ENCODE data around the gene ZRANB3. TPM values are rescaled to one million over a fixed set of nuclear protein-coding genes. Genes with fewer than 3 reads are reported as not detected.
A peak's percentile ranks its signal among the peaks of the same experiment; 100 is the strongest.

Gene ZRANB3
- total RNA-seq, 3 donors from 2014 or later, result 4.9 to 7.3 (median 5.0) TPM

GRCh38 chr2:135154962-135155361, 376.1 kb downstream of the ZRANB3 start:
- ATAC-seq, result no peak
- Histone ChIP-seq H3K36me3 (ENCODE audit: low read depth) (peaks cover 8% of the 10 kb centered on the region), H3K9me3 (no peaks in the 10 kb centered on the region), H3K4me3 (no peak overlapping the region), H3K4me1 (ENCODE audit: low read depth) (no peaks in the 10 kb centered on the region)
- DNase-seq, result no peak
- no peak for TF ChIP-seq CTCF (IDR thresholded peaks at IDR 0.05)
- intact Hi-C loops (cut with DNase I, micrococcal nuclease), result no loop called here

GRCh38 chr2:135152361-135152760, 378.7 kb downstream of the ZRANB3 start:
- no peak overlapping the region for H3K4me3 ChIP-seq
- intact Hi-C loops (cut with DNase I, micrococcal nuclease), result no loop called here
- TF ChIP-seq CTCF (IDR thresholded peaks at IDR 0.05), result no peak
- ATAC-seq (no peak), DNase-seq (no peak)
- no peaks in the 10 kb centered on the region for H3K4me1 ChIP-seq (ENCODE audit: low read depth)
- no peaks in the 10 kb centered on the region for H3K9me3 ChIP-seq
- H3K36me3 ChIP-seq (ENCODE audit: low read depth), result peaks cover 8% of the 10 kb centered on the region

GRCh38 chr2:135151615-135152014, 379.4 kb downstream of the ZRANB3 start:
- intact Hi-C loops (cut with DNase I, micrococcal nuclease), result no loop called here
- peaks cover 8% of the 10 kb centered on the region for H3K36me3 ChIP-seq (ENCODE audit: low read depth)
- no peaks in the 10 kb centered on the region for H3K4me1 ChIP-seq (ENCODE audit: low read depth)
- ATAC-seq (no peak), DNase-seq (no peak)
- H3K4me3 ChIP-seq, result no peak overlapping the region
- TF ChIP-seq CTCF (IDR thresholded peaks at IDR 0.05), result no peak
- H3K9me3 ChIP-seq, result no peaks in the 10 kb centered on the region

GRCh38 chr2:135150725-135151124, 380.3 kb downstream of the ZRANB3 start:
- peak; percentile 45 for ATAC-seq
- no peaks in the 10 kb centered on the region for H3K9me3 ChIP-seq
- H3K4me3 ChIP-seq, result no peak overlapping the region
- peaks cover 8% of the 10 kb centered on the region for H3K36me3 ChIP-seq (ENCODE audit: low read depth)
- no peaks in the 10 kb centered on the region for H3K4me1 ChIP-seq (ENCODE audit: low read depth)
- intact Hi-C loops (cut with DNase I, micrococcal nuclease), result no loop called here
- no peak for TF ChIP-seq CTCF (IDR thresholded peaks at IDR 0.05)
- DNase-seq, result no peak

GRCh38 chr2:135149251-135149650, 381.8 kb downstream of the ZRANB3 start:
- H3K9me3 ChIP-seq, result no peaks in the 10 kb centered on the region
- intact Hi-C loops (cut with DNase I, micrococcal nuclease), result no loop called here
- TF ChIP-seq CTCF (IDR thresholded peaks at IDR 0.05), result no peak
- ATAC-seq (no peak), DNase-seq (no peak)
- peaks cover 8% of the 10 kb centered on the region for H3K36me3 ChIP-seq (ENCODE audit: low read depth)
- H3K4me3 ChIP-seq, result no peak overlapping the region
- H3K4me1 ChIP-seq (ENCODE audit: low read depth), result no peaks in the 10 kb centered on the region

- Histone ChIP-seq H3K4me3 (no peak overlapping the region), H3K36me3 (ENCODE audit: low read depth) (no peaks in the 10 kb centered on the region)
- intact Hi-C loops (cut with DNase I, micrococcal nuclease), result no loop called here
These were observed 386.7 kb downstream of the ZRANB3 start for GRCh38 chr2:135144343-135144742.

More at GRCh38 chr2:135144343-135144742, 386.7 kb downstream of the ZRANB3 start:
- Histone ChIP-seq H3K9me3 (peaks cover 17% of the 10 kb centered on the region), H3K4me1 (ENCODE audit: low read depth) (no peaks in the 10 kb centered on the region)
- ATAC-seq (no peak), DNase-seq (no peak)
- TF ChIP-seq CTCF (IDR thresholded peaks at IDR 0.05), result no peak

Data from mucosa of descending colon (tissue), 3 donors.